ENCODE data around the gene LONRF3.
"Not testable (repeated sequence)": the region's sequence is repeated elsewhere in the genome, so short reads cannot be mapped to it uniquely, and the experiment has no call there.

The LONRF3 gene

DNA sequence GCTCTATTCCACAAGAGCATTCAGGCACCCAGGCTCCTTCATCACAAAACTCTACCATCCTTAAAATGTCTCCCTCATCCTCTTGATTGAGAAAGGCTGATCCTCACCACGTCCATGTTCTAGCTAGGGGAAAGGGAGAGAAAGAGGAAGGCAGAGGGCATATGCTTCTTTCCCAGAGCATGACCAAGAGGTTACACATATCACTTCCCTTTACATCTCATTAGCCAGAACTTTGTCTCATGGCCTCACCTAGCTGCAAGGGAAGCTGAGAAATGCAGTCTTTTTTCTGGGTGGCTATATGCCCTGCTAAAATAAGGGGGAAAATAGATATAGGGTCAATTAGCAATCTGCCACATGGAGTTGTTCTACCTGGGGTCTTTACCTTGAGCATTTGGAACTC lies 42.7 kb downstream of the LONRF3 start:
- Histone ChIP-seq H3K36me3 (ENCODE audit: insufficient read depth, low read length) (no peaks in the 10 kb centered on the region), H3K9me3 (ENCODE audit: low read depth, low read length) (no peaks in the 10 kb centered on the region), H3K9ac (ENCODE audit: insufficient read length) (no peak overlapping the region), H3K4me3 (no peak overlapping the region), H3K27ac (no peak overlapping the region)
- TF ChIP-seq FOXP2 (optimal IDR thresholded peaks at IDR 0.05; ENCODE audit: control extremely low read depth, extremely low read length, insufficient read depth): no peak
- TF ChIP-seq POLR2AphosphoS5 (IDR thresholded peaks at IDR 0.05; ENCODE audit: borderline replicate concordance, low read depth, low read length): no peak
- TF ChIP-seq EZH2 (IDR thresholded peaks at IDR 0.05): no peak
- DNase-seq (ENCODE audit: low read depth, low spot score): no peak

DNA sequence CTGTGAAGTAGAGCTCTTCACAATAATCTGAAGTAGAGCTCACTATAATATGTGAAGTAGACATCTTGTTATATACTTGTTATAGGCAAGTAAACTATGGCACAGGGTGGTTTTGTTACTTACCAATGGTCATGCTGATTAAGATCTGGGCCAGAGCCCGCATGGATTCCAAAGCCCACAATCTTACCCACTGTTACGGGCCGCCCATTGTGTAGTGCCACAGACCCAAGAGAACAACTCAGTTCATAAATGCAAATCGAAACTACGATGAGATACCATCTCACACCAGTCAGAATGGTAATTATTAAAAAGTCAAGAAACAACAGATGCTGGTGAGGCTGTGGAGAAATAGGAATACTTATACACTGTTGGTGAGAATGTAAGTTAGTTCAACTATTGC lies 51.5 kb downstream of the LONRF3 start:
- Histone ChIP-seq H3K4me3 (no peak overlapping the region), H3K36me3 (ENCODE audit: insufficient read depth, low read length) (no peaks in the 10 kb centered on the region), H3K9ac (ENCODE audit: insufficient read length) (no peak overlapping the region), H3K9me3 (ENCODE audit: low read depth, low read length) (no peaks in the 10 kb centered on the region), H3K27ac (no peak overlapping the region)
- DNase-seq (ENCODE audit: low read depth, low spot score): no peak
- TF ChIP-seq FOXP2 (optimal IDR thresholded peaks at IDR 0.05; ENCODE audit: control extremely low read depth, extremely low read length, insufficient read depth) (no peak), POLR2AphosphoS5 (IDR thresholded peaks at IDR 0.05; ENCODE audit: borderline replicate concordance, low read depth, low read length) (no peak), EZH2 (IDR thresholded peaks at IDR 0.05) (no peak)

DNA sequence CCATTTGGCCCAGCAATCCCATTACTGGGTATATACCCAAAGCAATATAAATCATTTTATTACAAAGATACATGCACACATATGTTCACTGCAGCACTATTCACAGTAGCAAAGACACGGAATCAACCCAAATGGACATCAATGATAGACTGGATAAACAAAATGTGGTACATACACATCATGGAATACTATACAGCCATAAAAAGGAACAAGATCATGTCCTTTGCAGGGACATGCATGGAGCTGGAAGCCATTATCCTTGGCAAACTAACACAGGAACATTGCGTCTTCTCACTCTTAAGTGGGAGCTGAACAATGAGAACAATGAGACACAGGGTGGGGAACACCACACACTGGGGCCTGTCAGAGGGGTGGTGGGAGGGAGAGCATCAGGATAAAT lies 51.9 kb downstream of the LONRF3 start:
- H3K9ac ChIP-seq (ENCODE audit: insufficient read length); H3K9me3 ChIP-seq (ENCODE audit: low read depth, low read length); H3K36me3 ChIP-seq (ENCODE audit: insufficient read depth, low read length); H3K4me3 ChIP-seq; DNase-seq (ENCODE audit: low read depth, low spot score); H3K27ac ChIP-seq: not testable (repeated sequence)

DNA sequence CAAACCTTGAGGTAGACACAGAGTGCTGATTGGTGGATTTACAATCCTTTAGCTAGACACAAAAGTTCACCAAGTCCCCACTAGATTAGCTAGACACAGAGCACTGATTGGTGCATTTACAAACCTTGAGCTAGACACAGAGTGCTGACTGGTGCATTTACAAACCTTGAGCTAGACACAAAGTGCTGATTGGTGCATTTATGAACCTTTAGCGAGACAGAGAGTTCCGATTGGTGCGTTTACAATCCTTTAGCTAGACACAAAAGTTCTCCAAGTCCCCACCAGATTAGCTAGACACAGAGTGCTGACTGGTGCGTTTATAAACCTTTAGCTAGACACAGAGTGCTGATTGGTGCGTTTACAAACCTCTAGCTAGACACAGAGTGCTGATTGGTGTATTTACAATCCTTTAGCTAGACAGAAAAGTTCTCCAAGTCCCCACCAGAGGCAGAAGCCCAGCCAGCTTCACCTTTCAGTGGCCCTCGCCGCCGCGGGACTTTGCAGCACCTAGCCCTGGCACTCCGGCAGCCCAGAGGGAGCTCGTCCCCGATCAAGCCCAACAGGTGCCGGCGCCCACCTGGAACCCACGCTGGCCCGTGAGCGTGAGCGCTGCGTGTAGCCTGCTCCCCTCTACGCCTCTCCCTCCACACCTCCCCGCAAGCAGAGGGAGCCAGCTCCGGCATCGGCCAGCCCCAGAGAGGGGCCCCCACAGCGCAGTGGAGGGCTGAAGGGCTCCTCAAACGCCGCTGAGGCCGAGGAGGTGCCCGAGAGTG lies 53.7 kb downstream of the LONRF3 start:
- not testable (repeated sequence) for H3K9me3 ChIP-seq (ENCODE audit: low read depth, low read length); H3K36me3 ChIP-seq (ENCODE audit: insufficient read depth, low read length); DNase-seq (ENCODE audit: low read depth, low spot score); H3K27ac ChIP-seq; H3K4me3 ChIP-seq; H3K9ac ChIP-seq (ENCODE audit: insufficient read length)

DNA sequence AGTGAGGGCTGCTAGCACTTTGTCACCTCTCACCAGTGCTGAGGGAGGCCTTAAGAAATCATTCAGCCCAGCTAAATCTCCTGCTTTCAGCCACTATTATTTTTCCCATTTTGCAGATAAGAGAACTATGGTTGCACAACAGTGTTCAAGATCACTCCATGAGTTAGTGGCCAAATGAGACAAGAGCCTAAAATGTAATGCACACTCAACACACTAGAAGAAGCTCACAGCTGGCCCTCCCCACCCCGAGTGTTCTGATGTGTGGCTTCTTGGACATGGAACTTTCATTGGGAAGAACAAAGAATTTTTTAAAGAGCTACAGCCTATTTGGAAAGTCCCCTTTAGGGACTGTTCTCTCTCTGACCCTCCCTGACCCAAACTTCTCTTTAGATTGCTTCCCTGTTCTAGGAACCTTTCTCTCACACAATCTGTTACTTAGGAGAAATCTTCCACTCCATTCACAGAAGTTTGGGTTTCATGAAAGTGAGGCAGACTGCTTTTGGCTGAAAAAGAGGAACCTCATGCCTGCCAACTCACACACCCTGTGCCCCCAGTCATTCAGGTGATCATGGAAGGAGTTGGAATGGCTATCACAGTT lies 54.4 kb downstream of the LONRF3 start:
- Histone ChIP-seq H3K4me3 (no peak overlapping the region), H3K9me3 (ENCODE audit: low read depth, low read length) (no peaks in the 10 kb centered on the region), H3K27ac (no peak overlapping the region), H3K9ac (ENCODE audit: insufficient read length) (no peak overlapping the region), H3K36me3 (ENCODE audit: insufficient read depth, low read length) (no peaks in the 10 kb centered on the region)
- no peak for DNase-seq (ENCODE audit: low read depth, low spot score)
- TF ChIP-seq FOXP2 (optimal IDR thresholded peaks at IDR 0.05; ENCODE audit: control extremely low read depth, extremely low read length, insufficient read depth): no peak
- TF ChIP-seq EZH2 (IDR thresholded peaks at IDR 0.05): no peak
- TF ChIP-seq POLR2AphosphoS5 (IDR thresholded peaks at IDR 0.05; ENCODE audit: borderline replicate concordance, low read depth, low read length): no peak

DNA sequence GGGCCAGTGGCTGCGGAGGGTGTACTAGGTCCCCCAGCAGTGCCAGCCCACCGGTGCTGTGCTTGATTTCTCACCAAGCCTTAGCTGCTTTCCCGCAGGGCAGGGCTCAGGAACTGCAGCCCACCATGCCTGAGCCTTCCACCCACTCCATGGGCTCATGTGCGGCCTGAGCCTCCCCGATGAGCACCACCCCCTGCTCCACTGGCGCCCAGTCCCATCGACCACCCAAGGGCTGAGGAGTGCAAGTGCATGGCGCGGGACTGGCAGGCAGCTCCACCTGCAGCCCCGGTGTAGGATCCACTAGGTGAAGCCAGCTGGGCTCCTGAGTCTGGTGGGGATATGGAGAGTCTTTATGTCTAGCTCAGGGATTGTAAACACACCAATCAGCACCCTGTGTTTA lies 55.2 kb downstream of the LONRF3 start:
- H3K36me3 ChIP-seq (ENCODE audit: insufficient read depth, low read length); H3K27ac ChIP-seq: not testable (repeated sequence)

DNA sequence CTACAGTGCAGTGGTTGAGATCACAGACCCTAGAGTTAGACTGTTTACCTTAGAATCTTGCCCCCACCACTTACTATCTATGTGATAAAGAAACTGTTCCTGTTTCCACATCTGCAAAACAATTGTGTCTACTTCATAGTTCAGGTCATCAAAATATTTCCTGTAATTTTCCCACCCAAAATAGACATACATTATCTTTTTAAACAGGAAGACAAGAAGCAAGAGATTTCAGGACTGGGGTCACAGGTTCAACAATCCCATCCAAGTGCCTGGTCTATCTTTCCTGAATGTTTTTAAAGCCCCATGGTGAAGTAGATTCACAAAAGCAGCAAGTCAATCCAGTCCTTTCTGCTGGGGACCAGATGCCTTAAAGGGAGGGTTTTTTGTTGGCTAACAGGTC lies 56.6 kb downstream of the LONRF3 start:
- no peaks in the 10 kb centered on the region for H3K36me3 ChIP-seq (ENCODE audit: insufficient read depth, low read length)
- TF ChIP-seq POLR2AphosphoS5 (IDR thresholded peaks at IDR 0.05; ENCODE audit: borderline replicate concordance, low read depth, low read length) (no peak), EZH2 (IDR thresholded peaks at IDR 0.05) (no peak), FOXP2 (optimal IDR thresholded peaks at IDR 0.05; ENCODE audit: control extremely low read depth, extremely low read length, insufficient read depth) (no peak)
- H3K27ac ChIP-seq: no peak overlapping the region
- DNase-seq (ENCODE audit: low read depth, low spot score): no peak
- H3K4me3 ChIP-seq: no peak overlapping the region
- no peaks in the 10 kb centered on the region for H3K9me3 ChIP-seq (ENCODE audit: low read depth, low read length)
- no peak overlapping the region for H3K9ac ChIP-seq (ENCODE audit: insufficient read length)

More for the DNA sequence above, 55.2 kb downstream of the LONRF3 start:
- H3K9ac ChIP-seq (ENCODE audit: insufficient read length); H3K9me3 ChIP-seq (ENCODE audit: low read depth, low read length); DNase-seq (ENCODE audit: low read depth, low spot score); H3K4me3 ChIP-seq: not testable (repeated sequence)

DNA sequence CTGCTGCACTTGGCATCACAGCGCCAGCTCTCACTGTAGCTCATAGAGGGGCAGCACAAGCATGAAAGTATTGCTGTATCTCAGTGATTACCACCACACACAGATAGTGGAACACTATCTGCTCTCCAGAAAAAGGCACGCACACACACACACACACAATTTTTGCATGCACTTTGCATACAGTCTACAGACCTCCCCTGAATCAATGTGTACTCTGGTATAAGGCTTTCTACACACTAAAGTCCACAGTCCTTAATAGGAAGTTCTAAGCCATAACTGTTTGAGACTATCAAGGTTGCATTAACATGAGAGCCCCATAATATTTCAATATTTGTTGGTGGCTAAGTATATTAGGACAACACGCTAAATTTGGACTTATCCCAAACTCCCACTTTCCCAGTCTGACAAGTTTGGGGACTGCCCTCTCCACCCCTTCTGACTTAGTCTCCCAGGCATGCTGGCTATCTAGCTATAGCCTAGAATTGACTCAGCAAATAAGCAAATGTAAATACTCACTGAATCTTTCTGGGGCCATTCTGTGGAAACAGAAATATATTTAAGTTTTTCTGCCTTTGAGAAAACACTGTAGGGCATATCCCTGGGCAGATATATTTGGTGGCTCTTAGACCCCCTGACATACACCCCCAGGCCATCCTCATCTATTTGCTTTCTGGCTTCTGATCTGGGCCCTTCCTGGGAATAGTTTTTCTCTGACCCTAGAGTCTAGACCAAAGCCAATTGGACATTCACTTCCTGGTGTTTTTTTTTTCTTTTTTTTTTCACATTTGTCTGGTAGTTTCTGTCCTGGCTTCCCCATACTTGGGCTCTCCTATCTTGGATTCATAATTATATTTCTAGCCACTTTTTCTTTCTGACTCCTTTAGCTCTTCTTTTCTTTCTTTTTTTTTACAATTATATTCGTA lies 62.0 kb downstream of the LONRF3 start:
- Histone ChIP-seq H3K9ac (ENCODE audit: insufficient read length) (no peak overlapping the region), H3K36me3 (ENCODE audit: insufficient read depth, low read length) (no peaks in the 10 kb centered on the region), H3K27ac (no peak overlapping the region), H3K9me3 (ENCODE audit: low read depth, low read length) (no peaks in the 10 kb centered on the region), H3K4me3 (no peak overlapping the region)
- no peak for DNase-seq (ENCODE audit: low read depth, low spot score)
- TF ChIP-seq POLR2AphosphoS5 (IDR thresholded peaks at IDR 0.05; ENCODE audit: borderline replicate concordance, low read depth, low read length) (no peak), FOXP2 (optimal IDR thresholded peaks at IDR 0.05; ENCODE audit: control extremely low read depth, extremely low read length, insufficient read depth) (no peak), EZH2 (IDR thresholded peaks at IDR 0.05) (no peak)
